Kidney (tissue), 14 donors: ENCODE measurements around the gene POLR3H. TPM values are rescaled to one million over a fixed set of nuclear protein-coding genes. Genes with fewer than 3 reads are reported as not detected.

ENCODE experiments used
- DNase-seq, 5 donors: peaks; one replicate each; pipeline ENCODE4 v3.0.0-alpha.2; 2013 to 2020
- FAIRE-seq: peaks from 2 replicates; lab custom pipeline; 2012; peaks lifted over from hg19 to GRCh38; lab: Jason Lieb, UNC
- H3K27ac ChIP-seq, 2 donors: one replicate each; pipeline ENCODE4 v1.7.0; 2013; ENCODE audit warnings: low read depth in 2 of 2, low read length in 2 of 2, inconsistent platforms in 1 of 2
- H3K27me3 ChIP-seq: one replicate; pipeline ENCODE4 v1.7.1; 2013; ENCODE audit warnings: low read length, inconsistent platforms; ENCODE audit not compliant: control insufficient read depth, insufficient read depth
- H3K36me3 ChIP-seq, 3 donors: one replicate each; pipeline versions ENCODE4 v1.7.0 to v1.7.1; 2013; ENCODE audit warnings: low read length in 3 of 3, control low read depth in 1 of 3, inconsistent platforms in 1 of 3; ENCODE audit not compliant: insufficient read depth in 3 of 3, control insufficient read depth in 2 of 3
- H3K4me1 ChIP-seq, 3 donors: one replicate each; pipeline versions ENCODE4 v1.7.0 to v1.7.1; 2013; ENCODE audit warnings: low read length in 3 of 3, inconsistent platforms in 1 of 3, low read depth in 1 of 3; ENCODE audit not compliant: control insufficient read depth in 2 of 3, insufficient read depth in 2 of 3
- H3K4me3 ChIP-seq, 3 donors: one replicate each; pipeline versions ENCODE4 v1.7.0 to v1.8.1; 2013; ENCODE audit warnings: low read length in 3 of 3, control low read depth in 1 of 3, inconsistent platforms in 1 of 3
- H3K9ac ChIP-seq, 3 donors: one replicate each; pipeline versions ENCODE4 v1.7.0 to v1.7.1; 2013; ENCODE audit warnings: low read length in 3 of 3, control low read depth in 1 of 3, inconsistent platforms in 1 of 3
- H3K9me3 ChIP-seq, 3 donors: one replicate each; pipeline versions ENCODE4 v1.7.0 to v1.7.1; 2013; ENCODE audit warnings: low read length in 3 of 3, control low read depth in 1 of 3, inconsistent platforms in 1 of 3; ENCODE audit not compliant: control insufficient read depth in 2 of 3, insufficient read depth in 1 of 3
- intact Hi-C: fragments of 100-400 bp; cut with DNase I; formaldehyde crosslinking; loops from one replicate; pipeline ENCODE4 v1.11.1; 2022
- polyA plus RNA-seq: library from polyadenylated mRNA; stranded (reverse); fragments of 350-450 nt; fragmentation: Illumina TruSeq; extraction: RNeasy Lipid Tissue Mini Kit (QIAGEN cat#74804); gene quantifications from one replicate; pipeline ENCODE4 v1.2.3, GENCODE V29; 2014; ENCODE audit warnings: low read depth, low replicate concordance; ENCODE audit not compliant: insufficient read depth
- total RNA-seq: library from RNA; stranded (reverse); fragmentation: NEBNext Ultra II Directional; extraction: Animal tissue kit (Norgen Biotek cat#: 25700); gene quantifications from one replicate; pipeline ENCODE4 v1.2.1, GENCODE V29; 2021
- TF ChIP-seq, protein P1 (sequence below): IDR thresholded peaks from 3 replicates; pipeline ENCODE4 v1.5.1; 2012; ENCODE audit warnings: mild to moderate bottlenecking, moderate library complexity, borderline replicate concordance; ENCODE audit not compliant: insufficient read depth; ENCODE audit errors: extremely low read depth
- donor health status: control.
- donor health status: control.
- donor health status: control.
- donor health status: control.
- donor health status: control.
- donor health status: DM: yes; HTN: yes; CAD: no.
- donor health status: Normal renal cell carcinoma (clear cell type).

POLR3H gene
- total and polyA plus RNA-seq, 2 donors from 2014 or later, result 37.4 to 39.4 TPM

DNA sequence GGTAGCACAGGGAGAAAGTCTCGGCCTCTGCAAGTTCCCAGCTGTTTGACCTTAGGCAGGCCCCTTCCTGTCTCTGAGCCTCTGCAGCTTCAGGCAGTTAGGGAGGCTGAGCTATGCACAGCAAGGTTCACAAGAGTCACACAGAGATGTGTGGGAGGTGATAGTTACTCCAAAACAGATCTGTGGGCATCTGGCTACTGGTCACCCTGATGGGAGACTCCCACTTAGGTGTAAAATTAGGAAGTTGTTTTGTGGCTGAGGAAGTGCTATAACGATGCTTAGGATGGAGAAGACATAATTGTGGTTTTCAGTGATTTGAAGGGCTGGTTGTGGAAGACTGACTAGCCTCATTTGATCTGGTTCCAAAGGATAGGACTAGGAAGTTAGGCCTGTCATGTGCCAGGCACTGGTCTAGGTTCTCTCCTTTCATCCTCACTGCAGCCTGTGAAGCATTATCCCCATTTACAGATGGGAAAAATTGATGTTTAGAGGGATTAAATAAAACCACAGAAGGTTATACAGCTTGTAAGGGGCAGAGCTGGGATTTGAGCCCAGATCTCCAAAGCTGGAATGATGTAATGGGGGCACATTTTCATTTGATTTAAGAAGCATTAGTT lies 61.8 kb downstream of the POLR3H start:
- no peaks in the 10 kb centered on the region for H3K27me3 ChIP-seq
- no peak overlapping the region for H3K9ac ChIP-seq
- intact Hi-C loops, result no loop called here
- H3K36me3 ChIP-seq, result peaks cover 0 to 6% (median 0%) of the 10 kb centered on the region in 3 donors
- FAIRE-seq (no peak), DNase-seq (no peak)
- no peak overlapping the region for H3K4me3 ChIP-seq
- H3K9me3 ChIP-seq, result no peaks in the 10 kb centered on the region
- H3K27ac ChIP-seq, result peak overlapping the region; percentile 39 to 66
- H3K4me1 ChIP-seq, result peaks cover 0 to 51% (median 49%) of the 10 kb centered on the region in 3 donors
- TF ChIP-seq, protein P1, sequence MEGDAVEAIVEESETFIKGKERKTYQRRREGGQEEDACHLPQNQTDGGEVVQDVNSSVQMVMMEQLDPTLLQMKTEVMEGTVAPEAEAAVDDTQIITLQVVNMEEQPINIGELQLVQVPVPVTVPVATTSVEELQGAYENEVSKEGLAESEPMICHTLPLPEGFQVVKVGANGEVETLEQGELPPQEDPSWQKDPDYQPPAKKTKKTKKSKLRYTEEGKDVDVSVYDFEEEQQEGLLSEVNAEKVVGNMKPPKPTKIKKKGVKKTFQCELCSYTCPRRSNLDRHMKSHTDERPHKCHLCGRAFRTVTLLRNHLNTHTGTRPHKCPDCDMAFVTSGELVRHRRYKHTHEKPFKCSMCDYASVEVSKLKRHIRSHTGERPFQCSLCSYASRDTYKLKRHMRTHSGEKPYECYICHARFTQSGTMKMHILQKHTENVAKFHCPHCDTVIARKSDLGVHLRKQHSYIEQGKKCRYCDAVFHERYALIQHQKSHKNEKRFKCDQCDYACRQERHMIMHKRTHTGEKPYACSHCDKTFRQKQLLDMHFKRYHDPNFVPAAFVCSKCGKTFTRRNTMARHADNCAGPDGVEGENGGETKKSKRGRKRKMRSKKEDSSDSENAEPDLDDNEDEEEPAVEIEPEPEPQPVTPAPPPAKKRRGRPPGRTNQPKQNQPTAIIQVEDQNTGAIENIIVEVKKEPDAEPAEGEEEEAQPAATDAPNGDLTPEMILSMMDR, result no peak

DNA sequence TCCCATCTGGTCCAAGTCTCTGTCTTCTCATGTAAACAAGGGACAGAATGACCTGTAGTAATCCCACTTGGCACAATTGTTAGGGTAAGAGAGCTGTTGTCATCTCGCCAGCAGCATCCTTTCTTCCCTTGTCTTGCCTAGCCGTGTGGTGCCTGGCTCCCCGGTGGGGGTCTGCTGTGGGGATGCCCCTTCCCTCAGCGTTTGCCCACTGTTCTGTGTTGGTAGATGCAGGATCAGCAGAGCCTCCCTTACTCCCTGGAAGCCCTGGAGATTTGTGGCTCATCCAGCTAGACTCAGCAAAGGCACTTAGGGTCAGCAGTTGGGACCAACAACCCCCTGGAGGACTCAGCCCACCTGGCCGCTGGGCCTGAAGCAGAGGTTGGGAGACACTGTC lies 62.3 kb downstream of the POLR3H start:
- peak overlapping the region; percentile 39 to 49 for H3K27ac ChIP-seq
- H3K9me3 ChIP-seq, result no peaks in the 10 kb centered on the region
- TF ChIP-seq, protein P1, result no peak
- H3K9ac ChIP-seq, result peak overlapping the region in 1 of 3 donors; percentile 0
- FAIRE-seq, result no peak
- no peak overlapping the region for H3K4me3 ChIP-seq
- no peak for DNase-seq
- intact Hi-C loops, result no loop called here
- peaks cover 0 to 6% (median 0%) of the 10 kb centered on the region in 3 donors for H3K36me3 ChIP-seq
- no peaks in the 10 kb centered on the region for H3K27me3 ChIP-seq
- peaks cover 0 to 47% (median 45%) of the 10 kb centered on the region in 3 donors for H3K4me1 ChIP-seq

DNA sequence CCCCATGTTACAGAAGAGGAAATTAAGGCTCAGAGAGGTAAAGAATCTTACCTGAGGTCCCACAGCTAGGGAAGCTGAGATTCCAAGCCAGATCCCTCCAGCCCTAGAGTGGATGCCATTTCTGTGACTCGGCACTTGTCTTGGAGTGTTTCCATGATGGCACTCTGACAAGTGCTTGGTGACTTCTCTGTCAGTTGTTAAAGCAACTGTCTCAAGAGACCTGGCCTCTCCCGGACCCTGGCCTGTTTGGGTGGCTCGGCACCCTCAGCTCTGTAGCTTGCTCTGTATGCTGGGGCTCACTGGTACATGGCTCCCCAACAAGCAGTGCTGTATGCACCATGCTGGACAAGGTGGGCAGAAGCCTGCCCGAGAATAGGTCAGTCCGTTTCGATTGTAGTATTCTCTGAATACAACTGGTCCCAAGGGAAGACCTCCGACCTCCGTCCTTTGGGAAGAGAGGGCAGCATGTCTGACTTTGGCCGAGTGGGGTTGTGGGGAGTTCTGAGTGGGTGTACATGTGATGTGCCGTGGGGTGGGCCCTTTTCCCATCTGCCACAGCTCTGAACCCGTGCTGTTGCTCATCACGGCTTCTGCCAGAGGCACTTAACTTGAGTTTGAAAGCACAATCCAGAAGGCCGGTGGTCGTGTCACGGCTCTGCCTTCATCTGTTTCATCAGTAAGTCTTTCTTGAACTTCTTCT lies 63.0 kb downstream of the POLR3H start:
- H3K27ac ChIP-seq, result peak overlapping the region; percentile 28 to 49
- peaks cover 0 to 6% (median 0%) of the 10 kb centered on the region in 3 donors for H3K36me3 ChIP-seq
- peak overlapping the region in 1 of 3 donors; percentile 0 for H3K9ac ChIP-seq
- no peaks in the 10 kb centered on the region for H3K9me3 ChIP-seq
- TF ChIP-seq, protein P1, result no peak
- H3K4me3 ChIP-seq, result no peak overlapping the region
- H3K27me3 ChIP-seq, result no peaks in the 10 kb centered on the region
- H3K4me1 ChIP-seq, result peaks cover 0 to 47% (median 44%) of the 10 kb centered on the region in 3 donors
- intact Hi-C loops, result no loop called here
- DNase-seq (peak in 1 of 5 donors; percentile 68), FAIRE-seq (no peak)
